HG03103 (cell line): ENCODE data around the gene SRSF10.
A peak's percentile ranks its signal among the peaks of the same experiment; 100 is the strongest.
"Not testable (repeated sequence)": the region's sequence is repeated elsewhere in the genome, so short reads cannot be mapped to it uniquely, and the experiment has no call there.

Source experiments
- ATAC-seq: cut with Tn5 transposase; IDR thresholded peaks from one replicate; pipeline ENCODE4 v1.9.1; 2021; ENCODE audit warnings: low read depth; ENCODE audit not compliant: unreplicated experiment

Gene SRSF10

GRCh38 chr1:23959461-23960290, 20.5 kb downstream of the SRSF10 start, which contains the start of gene PNRC2:
Gene PNRC2, plus strand, starts transcription at chr1:23959828. Its CDS starts 1,630 bp downstream, at chr1:23961458.
- peak; percentile 62 for ATAC-seq

GRCh38 chr1:23958810-23959460, 21.2 kb downstream of the SRSF10 start:
- ATAC-seq, result peak; percentile 55

- ATAC-seq, result not testable (repeated sequence)
These were observed 21.9 kb downstream of the SRSF10 start for GRCh38 chr1:23958040-23958809.

GRCh38 chr1:23957096-23957495, 23.0 kb downstream of the SRSF10 start:
- ATAC-seq, result no peak

- ATAC-seq, result no peak
These were observed 27.1 kb downstream of the SRSF10 start for GRCh38 chr1:23953020-23953419.

- ATAC-seq, result no peak
These were observed 32.8 kb downstream of the SRSF10 start for GRCh38 chr1:23947366-23947765.

GRCh38 chr1:23936481-23937176, 43.5 kb downstream of the SRSF10 start:
- ATAC-seq, result no peak

GRCh38 chr1:23931491-23931880, 48.6 kb downstream of the SRSF10 start:
- no peak for ATAC-seq

GRCh38 chr1:23930861-23931490, 49.2 kb downstream of the SRSF10 start:
- ATAC-seq, result no peak

- no peak for ATAC-seq
These were observed 49.9 kb downstream of the SRSF10 start for GRCh38 chr1:23930270-23930669.

GRCh38 chr1:23928789-23929188, 51.3 kb downstream of the SRSF10 start:
- no peak for ATAC-seq

- no peak for ATAC-seq
These were observed 53.0 kb downstream of the SRSF10 start for GRCh38 chr1:23927097-23927496.

GRCh38 chr1:23925279-23925678, 54.8 kb downstream of the SRSF10 start:
- no peak for ATAC-seq

- ATAC-seq, result no peak
These were observed 55.5 kb downstream of the SRSF10 start for GRCh38 chr1:23924601-23925000.

GRCh38 chr1:23923592-23924499, 56.3 kb downstream of the SRSF10 start:
- no peak for ATAC-seq

- no peak for ATAC-seq
These were observed 57.7 kb downstream of the SRSF10 start for GRCh38 chr1:23922321-23922943.

GRCh38 chr1:23916209-23917131, 63.7 kb downstream of the SRSF10 start:
- no peak for ATAC-seq

GRCh38 chr1:23915466-23915865, 64.7 kb downstream of the SRSF10 start:
- ATAC-seq, result no peak
